Fibroblast of the aortic adventitia (primary cell): ENCODE data around the gene MYCBP. TPM values are rescaled to one million over a fixed set of nuclear protein-coding genes. Genes with fewer than 3 reads are reported as not detected.
"Not testable (repeated sequence)": the region's sequence is repeated elsewhere in the genome, so short reads cannot be mapped to it uniquely, and the experiment has no call there.

ENCODE experiments used
- DNase-seq: peaks from one replicate; pipeline ENCODE4 v3.0.0-alpha.2; 2010; ENCODE audit warnings: low read depth
- H3K4me3 ChIP-seq: 2 replicates; pipeline ENCODE4 v1.5.1; 2011; ENCODE audit warnings: low read depth, mild to moderate bottlenecking, control low read depth, low read length, moderate library complexity
- total RNA-seq: library from RNA; depleted of rRNA; stranded (reverse); fragments of >200 nt; gene quantifications from 2 replicates; pipeline ENCODE4 v1.2.3, GENCODE V29; 2012; ENCODE audit warnings: low replicate concordance
- TF ChIP-seq, protein P1 (sequence below): IDR thresholded peaks from 2 replicates; pipeline ENCODE4 v1.5.1; 2011; ENCODE audit warnings: mild to moderate bottlenecking, low read length, control low read depth, inconsistent platforms; ENCODE audit not compliant: insufficient read depth

The MYCBP gene
- total RNA-seq, 1 donor = 8.9 TPM

- DNase-seq = no peak
- TF ChIP-seq, protein P1, sequence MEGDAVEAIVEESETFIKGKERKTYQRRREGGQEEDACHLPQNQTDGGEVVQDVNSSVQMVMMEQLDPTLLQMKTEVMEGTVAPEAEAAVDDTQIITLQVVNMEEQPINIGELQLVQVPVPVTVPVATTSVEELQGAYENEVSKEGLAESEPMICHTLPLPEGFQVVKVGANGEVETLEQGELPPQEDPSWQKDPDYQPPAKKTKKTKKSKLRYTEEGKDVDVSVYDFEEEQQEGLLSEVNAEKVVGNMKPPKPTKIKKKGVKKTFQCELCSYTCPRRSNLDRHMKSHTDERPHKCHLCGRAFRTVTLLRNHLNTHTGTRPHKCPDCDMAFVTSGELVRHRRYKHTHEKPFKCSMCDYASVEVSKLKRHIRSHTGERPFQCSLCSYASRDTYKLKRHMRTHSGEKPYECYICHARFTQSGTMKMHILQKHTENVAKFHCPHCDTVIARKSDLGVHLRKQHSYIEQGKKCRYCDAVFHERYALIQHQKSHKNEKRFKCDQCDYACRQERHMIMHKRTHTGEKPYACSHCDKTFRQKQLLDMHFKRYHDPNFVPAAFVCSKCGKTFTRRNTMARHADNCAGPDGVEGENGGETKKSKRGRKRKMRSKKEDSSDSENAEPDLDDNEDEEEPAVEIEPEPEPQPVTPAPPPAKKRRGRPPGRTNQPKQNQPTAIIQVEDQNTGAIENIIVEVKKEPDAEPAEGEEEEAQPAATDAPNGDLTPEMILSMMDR = no peak
- no peak overlapping the region for H3K4me3 ChIP-seq
Measured at GRCh38 chr1:38852780-38853179, 20.4 kb downstream of the MYCBP start.

- TF ChIP-seq, protein P1 = no peak
- H3K4me3 ChIP-seq = no peak overlapping the region
- DNase-seq = no peak
Measured at GRCh38 chr1:38848071-38848470, 25.1 kb downstream of the MYCBP start.

DNA sequence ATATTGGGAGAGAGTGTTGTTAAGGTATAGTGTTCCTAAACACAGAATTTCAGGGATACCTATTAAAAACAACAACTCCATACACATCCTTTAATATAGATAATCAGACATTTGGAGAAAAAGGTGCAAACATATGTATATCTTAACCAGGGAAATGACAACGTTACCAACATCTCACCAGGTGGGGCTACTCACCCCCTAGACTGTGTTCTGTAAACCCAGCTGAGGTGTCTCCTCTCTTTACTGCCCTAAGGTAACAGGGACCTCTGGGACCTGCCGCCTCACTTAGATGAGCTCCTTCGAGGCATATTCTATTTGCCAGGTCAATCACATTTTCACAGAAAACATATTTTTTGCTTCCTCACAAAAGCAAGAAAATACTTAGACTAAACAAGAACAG is 26.9 kb downstream of the MYCBP start:
- TF ChIP-seq, protein P1 = no peak
- no peak overlapping the region for H3K4me3 ChIP-seq
- DNase-seq = no peak

DNA sequence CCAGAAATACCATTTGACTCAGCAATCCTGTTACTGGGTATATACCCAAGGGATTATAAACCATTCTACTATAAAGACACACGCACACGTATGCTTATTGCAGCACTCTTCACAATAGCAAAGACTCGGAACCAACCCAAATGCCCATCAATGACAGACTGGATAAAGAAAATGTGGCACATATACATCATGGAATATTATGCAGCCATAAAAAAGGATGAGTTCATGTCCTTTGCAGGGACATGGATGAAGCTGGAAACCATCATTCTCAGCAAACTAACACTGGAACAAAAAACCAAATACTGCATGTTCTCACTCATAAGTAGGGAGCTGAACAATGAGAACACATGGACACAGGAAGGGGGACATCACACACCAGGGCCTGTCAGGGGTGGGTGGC is 28.1 kb downstream of the MYCBP start:
- not testable (repeated sequence) for H3K4me3 ChIP-seq, DNase-seq

- DNase-seq = no peak
- TF ChIP-seq, protein P1 = no peak
- H3K4me3 ChIP-seq = no peak overlapping the region
Measured at GRCh38 chr1:38840281-38840680, 32.9 kb downstream of the MYCBP start.

DNA sequence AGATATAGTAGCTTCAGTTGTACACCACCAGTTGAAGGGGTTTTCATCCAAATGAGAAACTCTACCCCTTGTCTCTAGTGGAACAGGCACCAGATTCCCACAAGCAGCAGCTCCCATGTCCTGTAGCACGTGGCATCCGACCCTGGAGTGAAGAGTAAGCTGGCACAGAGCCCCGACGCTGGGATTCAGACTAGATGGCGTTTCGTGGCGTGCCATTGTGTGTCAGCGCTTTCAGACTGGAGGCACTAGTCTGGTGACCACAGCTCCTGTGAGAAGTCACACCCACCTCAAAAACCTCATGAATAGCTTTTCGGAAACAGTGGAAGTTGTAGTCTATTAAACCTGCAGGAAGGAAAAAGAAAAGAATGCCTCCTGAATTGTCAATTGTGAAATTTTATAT is 33.8 kb downstream of the MYCBP start:
- no peak for DNase-seq
- TF ChIP-seq, protein P1 = no peak
- no peak overlapping the region for H3K4me3 ChIP-seq

DNA sequence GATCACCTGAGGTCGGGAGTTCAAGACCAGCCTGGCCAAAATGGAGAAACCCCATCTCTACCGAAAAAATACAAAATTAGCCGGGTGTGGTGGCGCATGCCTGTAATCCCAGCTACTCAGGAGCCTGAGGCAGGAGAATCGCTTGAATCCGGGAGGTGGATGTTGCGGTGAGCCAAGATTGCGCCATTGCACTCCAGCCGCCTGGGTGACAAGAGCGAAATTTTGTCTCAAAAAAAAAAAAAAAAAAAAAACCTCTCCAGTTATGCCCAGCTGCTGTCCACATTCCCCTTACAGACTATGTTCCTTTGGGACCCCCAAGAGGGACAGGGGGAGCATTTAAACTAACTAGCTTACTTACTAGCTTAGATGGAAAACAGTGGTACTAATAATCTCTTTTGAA is 36.8 kb downstream of the MYCBP start:
- not testable (repeated sequence) for H3K4me3 ChIP-seq, DNase-seq

DNA sequence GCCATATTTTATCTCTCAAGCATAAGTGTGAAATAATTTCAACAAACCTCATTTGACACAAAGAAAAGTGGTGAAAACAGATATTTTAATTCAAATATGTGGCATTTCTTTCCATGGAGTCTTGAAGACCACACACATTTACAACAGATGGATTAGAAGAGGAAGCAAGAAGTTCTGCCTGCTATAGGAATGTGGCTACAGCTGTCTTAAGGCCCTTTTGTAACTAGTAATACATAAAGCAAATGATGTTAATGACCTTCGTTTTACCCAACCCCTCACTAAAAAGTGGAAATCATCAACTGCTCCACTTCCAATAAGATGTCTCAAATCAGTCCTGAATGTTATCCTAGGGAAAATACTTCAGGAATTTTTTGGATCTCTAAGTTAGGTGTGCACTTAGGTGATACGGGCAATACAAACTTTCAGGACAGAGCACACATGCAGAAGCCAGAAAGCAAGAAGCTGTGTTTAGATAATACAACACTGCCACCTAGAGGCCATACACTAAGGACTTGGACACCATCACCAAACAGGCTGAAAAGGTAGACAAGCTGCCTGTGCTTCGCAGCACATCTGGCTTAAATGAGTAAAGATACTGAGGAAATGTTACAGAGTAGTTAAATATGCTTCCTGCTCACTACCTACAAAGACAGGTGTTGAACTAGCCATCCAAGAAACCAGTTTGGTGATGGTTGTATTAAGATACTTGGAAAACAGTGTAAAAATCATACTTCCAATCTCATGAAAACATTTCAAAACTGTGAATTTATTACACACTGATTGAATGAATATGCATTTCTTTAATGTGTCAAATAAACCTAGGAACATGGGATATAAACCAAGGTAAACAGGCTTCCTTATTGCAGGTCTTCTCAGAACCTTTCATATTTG is 38.0 kb downstream of the MYCBP start:
- peak; percentile 90 for DNase-seq
- TF ChIP-seq, protein P1 = peak; percentile 81
- no peak overlapping the region for H3K4me3 ChIP-seq
